GM23338 (cell line): ENCODE data around the gene CAMTA1.

Source experiments
- CTCF ChIP-seq, 2 experiments: fragments of 200-600 bp in 1 of 2; sonication (generic) in 1 of 2; conservative IDR thresholded peaks; 2 replicates each; pipeline versions ENCODE4 v1.5.1 to v1.6.1; 2016 to 2017; ENCODE audit warnings: antibody characterized with exemption in 2 of 2, low read depth in 2 of 2, mild to moderate bottlenecking in 2 of 2, moderate library complexity in 1 of 2
- EZH2 ChIP-seq: fragments of 200-600 bp; sonication (generic); IDR thresholded peaks from one replicate; pipeline ENCODE4 v1.8.0; 2017; ENCODE audit warnings: antibody characterized with exemption, mild to moderate bottlenecking, low read depth; ENCODE audit not compliant: unreplicated experiment
- EZH2phosphoT487 ChIP-seq: fragments of 200-600 bp; sonication (generic); IDR thresholded peaks from one replicate; pipeline ENCODE4 v1.8.1; 2018; ENCODE audit warnings: antibody characterized with exemption; ENCODE audit not compliant: unreplicated experiment
- POLR2AphosphoS5 ChIP-seq: IDR thresholded peaks from 2 replicates; pipeline ENCODE4 v1.6.1; 2016; ENCODE audit warnings: antibody characterized with exemption, low read depth
- REST ChIP-seq: IDR thresholded peaks from one replicate; pipeline ENCODE4 v1.6.1; 2018; ENCODE audit warnings: antibody characterized with exemption; ENCODE audit not compliant: unreplicated experiment
- STAT1 ChIP-seq: IDR thresholded peaks from one replicate; pipeline ENCODE4 v1.6.1; 2016; ENCODE audit warnings: antibody characterized with exemption; ENCODE audit not compliant: unreplicated experiment

- TF ChIP-seq CTCF (conservative IDR thresholded peaks at IDR 0.05; ENCODE audit: low read depth in 2 of 2): no peak
- TF ChIP-seq EZH2: no peak
- no peak for TF ChIP-seq POLR2AphosphoS5
- no peak for TF ChIP-seq REST
- TF ChIP-seq EZH2phosphoT487: no peak
- TF ChIP-seq STAT1: no peak
Measured at GRCh38 chr1:6995789-6996188, 210.5 kb downstream of the CAMTA1 start.
